CD14-positive monocyte (primary cell): ENCODE measurements around the gene CDH7. TPM values are rescaled to one million over a fixed set of nuclear protein-coding genes. Genes with fewer than 3 reads are reported as not detected.

Experiments used
- DNase-seq, 3 donors: peaks; one replicate each; pipeline ENCODE4 v3.0.0-alpha.2; 2011 to 2022
- H2AFZ ChIP-seq: 2 replicates; pipeline ENCODE4 v1.6.0; 2012; ENCODE audit warnings: mild to moderate bottlenecking, low read depth, low read length, inconsistent platforms; ENCODE audit not compliant: insufficient read depth, poor library complexity, severe bottlenecking
- H3K27ac ChIP-seq, 2 donors: 1 replicate in 1 of 2; 2 replicates in 1 of 2; pipeline ENCODE4 v1.5.1; 2012 to 2013; ENCODE audit warnings: low read length in 2 of 2, control low read depth in 1 of 2, inconsistent platforms in 1 of 2, low read depth in 1 of 2, mild to moderate bottlenecking in 1 of 2
- H3K27me3 ChIP-seq, 2 donors: one replicate each; pipeline versions ENCODE4 v1.6.0 to v1.6.1; 2011 to 2013; ENCODE audit warnings: low read length in 2 of 2; ENCODE audit not compliant: control insufficient read depth in 2 of 2, insufficient read depth in 2 of 2
- H3K36me3 ChIP-seq, 2 donors: replicated peaks in 1 of 2; 1 replicate in 1 of 2; 2 replicates in 1 of 2; pipeline versions ENCODE4 v1.5.1 to v1.6.1; 2012 to 2013; ENCODE audit warnings: low read length in 2 of 2, control low read depth in 1 of 2, inconsistent platforms in 1 of 2, mild to moderate bottlenecking in 1 of 2; ENCODE audit not compliant: insufficient read depth in 2 of 2, control insufficient read depth in 1 of 2
- H3K4me1 ChIP-seq, 2 donors: 1 replicate in 1 of 2; 2 replicates in 1 of 2; pipeline versions ENCODE4 v1.5.1 to v1.6.1; 2012 to 2013; ENCODE audit warnings: low read length in 2 of 2, control low read depth in 1 of 2, inconsistent platforms in 1 of 2, mild to moderate bottlenecking in 1 of 2, moderate library complexity in 1 of 2; ENCODE audit not compliant: insufficient read depth in 2 of 2, control insufficient read depth in 1 of 2
- H3K4me2 ChIP-seq: replicated peaks from 2 replicates; pipeline ENCODE3; 2012; ENCODE audit warnings: low read length, moderate library complexity, mild to moderate bottlenecking; ENCODE audit not compliant: poor library complexity, severe bottlenecking; ENCODE audit errors: extremely low read depth
- H3K4me3 ChIP-seq, 3 experiments: fragments of 200-600 bp in 1 of 3; sonication (generic) in 1 of 3; replicated peaks in 1 of 3; 1 replicate in 2 of 3; 2 replicates in 1 of 3; pipeline ENCODE4 v1.5.1; 2011 to 2013; ENCODE audit warnings: low read length in 3 of 3, mild to moderate bottlenecking in 3 of 3, control low read depth in 2 of 3, low read depth in 2 of 3, inconsistent platforms in 1 of 3, moderate library complexity in 1 of 3
- H3K79me2 ChIP-seq: 2 replicates; pipeline ENCODE4 v1.6.0; 2012; ENCODE audit warnings: mild to moderate bottlenecking, control low read depth, inconsistent platforms, low read length, moderate library complexity; ENCODE audit not compliant: insufficient read depth
- H3K9ac ChIP-seq: 2 replicates; pipeline ENCODE4 v1.6.0; 2017; ENCODE audit warnings: low read length, mild to moderate bottlenecking; ENCODE audit not compliant: insufficient read depth, poor library complexity, severe bottlenecking
- H3K9me3 ChIP-seq, 2 donors: replicated peaks in 1 of 2; 1 replicate in 1 of 2; 2 replicates in 1 of 2; pipeline versions ENCODE4 v1.5.1 to v1.6.1; 2012 to 2013; ENCODE audit warnings: low read length in 2 of 2, control low read depth in 1 of 2; ENCODE audit not compliant: control insufficient read depth in 1 of 2, insufficient read depth in 1 of 2
- H4K20me1 ChIP-seq: 2 replicates; pipeline ENCODE4 v1.6.0; 2012; ENCODE audit warnings: mild to moderate bottlenecking, low read length, control low read depth, moderate library complexity; ENCODE audit not compliant: insufficient read depth
- H3K27ac Mint-ChIP-seq, 7 donors: one replicate each; pipeline ENCODE4 v1.8.0; 2020; ENCODE audit warnings: mild to moderate bottlenecking in 7 of 7, mixed read lengths in 7 of 7, moderate library complexity in 6 of 7, inconsistent platforms in 2 of 7
- H3K27me3 Mint-ChIP-seq, 3 donors: one replicate each; pipeline ENCODE4 v1.8.0; 2021 to 2022; ENCODE audit warnings: low read depth in 3 of 3, mild to moderate bottlenecking in 3 of 3, mixed read lengths in 3 of 3, moderate library complexity in 3 of 3, inconsistent platforms in 1 of 3
- H3K36me3 Mint-ChIP-seq, 2 donors: one replicate each; pipeline ENCODE4 v1.8.0; 2020; ENCODE audit warnings: mixed read lengths in 2 of 2, inconsistent platforms in 1 of 2, mild to moderate bottlenecking in 1 of 2
- H3K4me1 Mint-ChIP-seq: one replicate; pipeline ENCODE4 v1.8.0; 2020; ENCODE audit warnings: mild to moderate bottlenecking, mixed read lengths
- H3K4me3 Mint-ChIP-seq, 2 donors: one replicate each; pipeline ENCODE4 v1.8.0; 2020; ENCODE audit warnings: mild to moderate bottlenecking in 2 of 2, mixed read lengths in 2 of 2, moderate library complexity in 1 of 2
- H3K9me3 Mint-ChIP-seq, 7 donors: one replicate each; pipeline ENCODE4 v1.8.0; 2020 to 2022; ENCODE audit warnings: mixed read lengths in 7 of 7, mild to moderate bottlenecking in 6 of 7, moderate library complexity in 6 of 7, inconsistent platforms in 2 of 7
- CTCF ChIP-seq: fragments of 200-600 bp; IDR thresholded peaks from one replicate; pipeline ENCODE4 v1.8.0; 2022; ENCODE audit warnings: antibody characterized with exemption, mild to moderate bottlenecking
- WGBS: methylation state at CpG from one replicate; pipeline ENCODE4 v1.1.5; 2013; ENCODE audit warnings: missing lambda C conversion rate; ENCODE audit not compliant: insufficient coverage; 5-methylcytosine and 5-hydroxymethylcytosine counted together
- intact Hi-C, 2 donors: fragments of 100-400 bp; cut with micrococcal nuclease; formaldehyde crosslinking; loops; one replicate each; pipeline versions ENCODE4 v1.15.0 to v1.15.1; 2023
- polyA plus RNA-seq, 3 donors: library from polyadenylated mRNA; depleted of rRNA in 1 of 3; unstranded in 2 of 3; stranded (reverse) in 1 of 3; fragments of 300-500 nt in 2 of 3; fragments of >200 nt in 1 of 3; fragmentation: Illumina TruSeq in 2 of 3; gene quantifications; 1 replicate in 2 of 3; 2 replicates in 1 of 3; pipeline ENCODE4 v1.2.3, GENCODE V29; 2012 to 2021

The CDH7 gene
- polyA plus RNA-seq, 3 donors: not detected

- no peak overlapping the region for H3K27ac ChIP-seq
- H3K4me1 ChIP-seq: no peaks in the 10 kb centered on the region
- Mint-ChIP-seq H3K27ac (no peak overlapping the region), H3K4me1 (no peaks in the 10 kb centered on the region), H3K27me3 (no peaks in the 10 kb centered on the region), H3K4me3 (no peak overlapping the region), H3K9me3 (peaks cover 0 to 3% (median 0%) of the 10 kb centered on the region in 7 donors), H3K36me3 (no peaks in the 10 kb centered on the region)
- no peaks in the 10 kb centered on the region for H3K79me2 ChIP-seq
- H3K4me2 ChIP-seq: no peak overlapping the region
- no peak for DNase-seq
- no peaks in the 10 kb centered on the region for H3K9me3 ChIP-seq
- intact Hi-C loops: no loop called here
- H3K9ac ChIP-seq: no peak overlapping the region
- no peaks in the 10 kb centered on the region for H4K20me1 ChIP-seq
- H2AFZ ChIP-seq: no peak overlapping the region
- TF ChIP-seq CTCF: no peak
- H3K27me3 ChIP-seq: no peaks in the 10 kb centered on the region
- no CpG with 5 or more reads among the region's 3 CpGs for WGBS
- no peaks in the 10 kb centered on the region for H3K36me3 ChIP-seq
- no peak overlapping the region for H3K4me3 ChIP-seq
Observed at GRCh38 chr18:65869527-65869926, 118.7 kb downstream of the CDH7 start.

- DNase-seq: no peak
- Histone ChIP-seq H3K79me2 (no peaks in the 10 kb centered on the region), H3K9ac (no peak overlapping the region), H2AFZ (no peak overlapping the region), H3K27ac (no peak overlapping the region), H3K36me3 (no peaks in the 10 kb centered on the region), H4K20me1 (no peaks in the 10 kb centered on the region), H3K4me3 (no peak overlapping the region), H3K27me3 (no peaks in the 10 kb centered on the region), H3K9me3 (no peaks in the 10 kb centered on the region), H3K4me2 (no peak overlapping the region), H3K4me1 (no peaks in the 10 kb centered on the region)
- intact Hi-C loops: no loop called here
- Mint-ChIP-seq H3K27me3 (no peaks in the 10 kb centered on the region), H3K4me3 (no peak overlapping the region), H3K9me3 (peaks cover 0 to 4% (median under 1%) of the 10 kb centered on the region in 7 donors), H3K27ac (no peak overlapping the region), H3K36me3 (no peaks in the 10 kb centered on the region), H3K4me1 (no peaks in the 10 kb centered on the region)
- no peak for TF ChIP-seq CTCF
- 80% methylated on average over 3 of the region's 3 CpGs for WGBS
Observed at GRCh38 chr18:65876310-65876709, 125.5 kb downstream of the CDH7 start.
